Measurements from ENCODE around the gene NPFF.

The NPFF gene

GRCh38 chr12:53472056-53472582, 35.2 kb downstream of the NPFF start:
- no peak for DNase-seq (ENCODE audit: low read depth in 1 of 2, low spot score in 1 of 2)
- in situ Hi-C loops (cut with HindIII; ENCODE audit: low pct_unique_long_range_greater_than_20kb, low sequenced_read_pairs) = no loop called here
- no peak for TF ChIP-seq JUND (IDR thresholded peaks at IDR 0.05; ENCODE audit: low read depth)

DNA sequence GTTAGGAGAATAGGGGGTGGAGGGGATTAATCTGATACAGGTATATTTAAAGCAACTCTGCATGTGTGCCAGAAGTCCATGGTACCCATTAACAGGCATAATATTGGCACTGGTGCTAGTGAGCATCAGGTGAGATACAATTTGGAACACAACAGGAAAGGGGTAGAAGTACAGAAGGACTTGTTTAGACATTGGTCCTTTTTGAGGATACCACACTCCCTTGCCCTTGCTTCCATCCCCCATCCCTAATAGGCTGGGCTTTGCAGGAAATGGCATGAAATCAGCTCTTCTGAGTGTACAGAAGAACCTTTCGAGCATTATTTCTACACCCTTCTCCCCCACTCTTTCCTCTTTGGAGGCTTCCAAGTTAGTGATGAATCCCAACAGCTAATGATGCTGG, 39.0 kb downstream of the NPFF start:
- no peak for DNase-seq (ENCODE audit: low read depth in 1 of 2, low spot score in 1 of 2)
- no peak for TF ChIP-seq JUND (IDR thresholded peaks at IDR 0.05; ENCODE audit: low read depth)
- in situ Hi-C loops (cut with HindIII; ENCODE audit: low pct_unique_long_range_greater_than_20kb, low sequenced_read_pairs) = no loop called here

DNA sequence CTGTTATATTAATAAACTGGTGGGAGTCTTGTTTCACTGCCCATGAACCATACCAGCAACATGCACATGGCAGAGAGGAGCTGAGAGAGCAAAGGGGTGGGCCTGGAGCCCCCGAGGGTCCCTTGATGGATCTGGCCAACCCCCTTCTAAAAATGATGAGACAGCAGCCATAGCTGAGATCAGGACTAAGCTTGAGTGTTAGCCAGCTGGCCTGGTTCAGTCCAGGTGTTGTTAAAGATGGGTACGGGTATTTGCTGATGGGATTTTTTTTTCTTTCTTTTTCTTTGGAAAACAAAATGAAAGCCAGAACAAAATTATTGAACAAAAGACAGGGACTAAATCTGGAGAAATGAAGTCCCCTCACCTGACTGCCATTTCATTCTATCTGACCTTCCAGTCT, 39.4 kb downstream of the NPFF start:
- TF ChIP-seq JUND (IDR thresholded peaks at IDR 0.05; ENCODE audit: low read depth) = no peak
- DNase-seq (ENCODE audit: low read depth in 1 of 2, low spot score in 1 of 2) = no peak
- in situ Hi-C loops (cut with HindIII; ENCODE audit: low pct_unique_long_range_greater_than_20kb, low sequenced_read_pairs) = no loop called here

DNA sequence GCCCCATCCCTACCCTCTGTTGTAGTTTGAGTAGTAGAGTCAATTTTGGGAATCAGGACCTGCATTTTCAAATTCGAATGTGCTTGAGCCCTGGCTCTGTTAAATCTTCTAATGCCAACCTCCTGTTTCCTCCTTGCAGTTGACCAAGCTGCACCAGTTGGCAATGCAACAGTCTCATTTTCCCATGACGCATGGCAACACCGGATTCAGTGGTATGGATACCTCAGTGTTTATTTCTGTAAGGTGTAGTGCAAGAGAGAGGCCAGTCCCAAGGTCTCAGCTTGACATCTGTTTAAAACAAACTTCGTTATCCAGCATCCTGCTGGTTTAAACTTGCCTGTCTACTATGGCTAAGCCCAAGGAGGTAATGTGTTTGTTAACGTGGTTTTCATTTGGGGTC, 40.2 kb downstream of the NPFF start:
- no peak for TF ChIP-seq JUND (IDR thresholded peaks at IDR 0.05; ENCODE audit: low read depth)
- in situ Hi-C loops (cut with HindIII; ENCODE audit: low pct_unique_long_range_greater_than_20kb, low sequenced_read_pairs) = no loop called here
- DNase-seq (ENCODE audit: low read depth in 1 of 2, low spot score in 1 of 2) = no peak

DNA sequence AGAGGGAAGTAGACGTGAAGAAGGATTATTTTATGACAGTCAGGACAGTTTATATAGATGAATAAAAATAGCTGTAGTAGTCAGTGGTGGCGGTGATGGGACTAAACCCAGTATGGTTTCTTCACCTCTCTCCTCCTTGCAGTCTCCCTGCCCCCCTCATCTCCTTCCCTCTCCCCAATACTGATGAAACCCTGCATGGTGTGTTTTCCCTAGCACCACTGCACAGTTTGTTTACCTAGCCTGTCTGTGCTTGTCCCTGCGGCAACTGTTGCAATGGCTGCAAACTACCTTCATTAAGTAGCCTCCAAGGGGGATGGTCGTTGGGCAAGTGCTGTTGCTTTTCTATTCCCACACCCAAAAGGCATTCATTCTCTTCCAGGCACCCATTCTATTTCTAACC, 40.6 kb downstream of the NPFF start:
- TF ChIP-seq JUND (IDR thresholded peaks at IDR 0.05; ENCODE audit: low read depth) = no peak
- in situ Hi-C loops (cut with HindIII; ENCODE audit: low pct_unique_long_range_greater_than_20kb, low sequenced_read_pairs) = no loop called here
- no peak for DNase-seq (ENCODE audit: low read depth in 1 of 2, low spot score in 1 of 2)

- in situ Hi-C loops (cut with HindIII; ENCODE audit: low pct_unique_long_range_greater_than_20kb, low sequenced_read_pairs) = no loop called here
- DNase-seq (ENCODE audit: low read depth in 1 of 2, low spot score in 1 of 2) = no peak
- no peak for TF ChIP-seq JUND (IDR thresholded peaks at IDR 0.05; ENCODE audit: low read depth)
Measured at GRCh38 chr12:53465679-53466078, 41.6 kb downstream of the NPFF start.

- no peak for TF ChIP-seq JUND (IDR thresholded peaks at IDR 0.05; ENCODE audit: low read depth)
- in situ Hi-C loops (cut with HindIII; ENCODE audit: low pct_unique_long_range_greater_than_20kb, low sequenced_read_pairs) = no loop called here
- no peak for DNase-seq (ENCODE audit: low read depth in 1 of 2, low spot score in 1 of 2)
Measured at GRCh38 chr12:53464685-53465418, 42.4 kb downstream of the NPFF start.

- in situ Hi-C loops (cut with HindIII; ENCODE audit: low pct_unique_long_range_greater_than_20kb, low sequenced_read_pairs) = no loop called here
- no peak for TF ChIP-seq JUND (IDR thresholded peaks at IDR 0.05; ENCODE audit: low read depth)
- DNase-seq (ENCODE audit: low read depth in 1 of 2, low spot score in 1 of 2) = no peak
Measured at GRCh38 chr12:53463802-53464560, 43.3 kb downstream of the NPFF start.

DNA sequence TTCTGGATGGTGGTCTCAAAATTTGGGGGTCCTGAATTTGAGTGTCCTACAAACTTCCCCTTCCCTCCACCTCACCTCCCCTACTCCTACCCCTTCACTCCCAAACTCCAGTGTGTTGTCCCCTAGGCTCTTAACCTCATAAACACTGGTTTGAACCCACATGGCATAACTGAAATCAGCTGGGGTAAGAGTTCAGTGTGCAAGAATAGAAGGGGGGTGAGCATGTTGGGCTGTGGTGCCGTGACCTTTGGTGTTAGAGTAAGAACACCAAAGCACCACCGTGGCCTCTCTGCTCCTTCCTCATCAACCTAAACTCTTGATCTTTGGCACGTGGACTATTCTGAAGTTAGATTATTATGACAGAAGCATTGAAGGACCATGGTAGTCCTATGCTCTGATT, 44.3 kb downstream of the NPFF start:
- no peak for DNase-seq (ENCODE audit: low read depth in 1 of 2, low spot score in 1 of 2)
- TF ChIP-seq JUND (IDR thresholded peaks at IDR 0.05; ENCODE audit: low read depth) = no peak
- in situ Hi-C loops (cut with HindIII; ENCODE audit: low pct_unique_long_range_greater_than_20kb, low sequenced_read_pairs) = no loop called here

DNA sequence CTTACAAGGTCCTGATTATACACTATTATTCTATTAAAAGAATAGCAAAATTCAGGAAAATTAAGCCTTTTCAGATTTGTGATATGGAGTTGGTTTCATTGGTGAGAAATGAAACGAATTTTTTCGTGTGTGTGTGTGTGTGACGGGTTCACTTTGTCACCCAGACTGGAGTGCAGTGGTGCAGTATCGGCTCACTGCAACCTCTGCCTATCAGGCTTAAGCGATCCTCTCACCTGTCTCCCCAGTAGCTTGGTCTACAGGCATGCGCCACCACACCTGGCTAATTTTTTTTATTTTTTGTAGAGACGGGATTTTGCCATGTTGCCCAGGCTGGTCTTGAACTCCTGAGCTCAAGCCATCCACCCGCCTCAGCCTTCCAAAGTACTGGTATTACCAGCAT, 45.7 kb downstream of the NPFF start:
- in situ Hi-C loops (cut with HindIII; ENCODE audit: low pct_unique_long_range_greater_than_20kb, low sequenced_read_pairs) = no loop called here

DNA sequence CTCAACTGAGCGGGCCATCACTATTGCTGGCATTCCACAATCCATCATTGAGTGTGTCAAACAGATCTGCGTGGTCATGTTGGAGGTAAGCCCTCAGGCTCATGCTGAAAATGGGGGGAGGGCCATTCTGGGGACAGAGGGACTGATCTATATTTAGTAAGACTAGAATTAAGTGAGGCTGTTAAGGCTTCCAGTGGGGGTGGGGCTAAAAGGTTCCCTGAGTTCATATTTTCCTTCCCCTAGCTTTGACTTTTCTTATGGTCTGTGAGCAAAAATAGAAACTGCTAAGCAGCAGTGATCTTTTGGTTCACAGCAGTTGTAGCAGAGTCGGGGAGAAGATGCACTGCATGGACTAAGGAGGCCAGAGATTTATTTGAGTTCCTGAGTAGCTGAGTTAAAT, 46.2 kb downstream of the NPFF start:
- TF ChIP-seq JUND (IDR thresholded peaks at IDR 0.05; ENCODE audit: low read depth) = no peak
- no peak for DNase-seq (ENCODE audit: low read depth in 1 of 2, low spot score in 1 of 2)
- in situ Hi-C loops (cut with HindIII; ENCODE audit: low pct_unique_long_range_greater_than_20kb, low sequenced_read_pairs) = no loop called here

More for the DNA sequence above, 45.7 kb downstream of the NPFF start:
- TF ChIP-seq JUND (IDR thresholded peaks at IDR 0.05; ENCODE audit: low read depth) = no peak
- DNase-seq (ENCODE audit: low read depth in 1 of 2, low spot score in 1 of 2) = no peak

GRCh38 chr12:53459097-53459496, 48.2 kb downstream of the NPFF start:
- no peak for TF ChIP-seq JUND (IDR thresholded peaks at IDR 0.05; ENCODE audit: low read depth)
- in situ Hi-C loops (cut with HindIII; ENCODE audit: low pct_unique_long_range_greater_than_20kb, low sequenced_read_pairs) = no loop called here
- no peak for DNase-seq (ENCODE audit: low read depth in 1 of 2, low spot score in 1 of 2)

All from T47D (cell line).